Activated CD8-positive, alpha-beta memory T cell treated with anti-CD3 and anti-CD28 coated beads for 36 hours (primary cell): ENCODE measurements around the gene ATP8B2. TPM values are rescaled to one million over a fixed set of nuclear protein-coding genes. Genes with fewer than 3 reads are reported as not detected.
"Not testable (repeated sequence)": the region's sequence is repeated elsewhere in the genome, so short reads cannot be mapped to it uniquely, and the experiment has no call there.

Experiments
- CTCF ChIA-PET: fragments of 350-600 bp; sonication (Branson Sonifier 250); formaldehyde crosslinking; loops from one replicate; lab custom pipeline; 2021; ENCODE audit warnings: antibody characterized with exemption; lab: Charles Lee
- POLR2A ChIA-PET: fragments of 350-600 bp; sonication (Branson Sonifier 250); formaldehyde crosslinking; loops from one replicate; lab custom pipeline; 2021; ENCODE audit warnings: antibody characterized with exemption; lab: Charles Lee
- total RNA-seq, 2 experiments: library from RNA; stranded (reverse); gene quantifications; one replicate each; pipeline ENCODE4 v1.2.3, GENCODE V29; 2021

The ATP8B2 gene, protein sequence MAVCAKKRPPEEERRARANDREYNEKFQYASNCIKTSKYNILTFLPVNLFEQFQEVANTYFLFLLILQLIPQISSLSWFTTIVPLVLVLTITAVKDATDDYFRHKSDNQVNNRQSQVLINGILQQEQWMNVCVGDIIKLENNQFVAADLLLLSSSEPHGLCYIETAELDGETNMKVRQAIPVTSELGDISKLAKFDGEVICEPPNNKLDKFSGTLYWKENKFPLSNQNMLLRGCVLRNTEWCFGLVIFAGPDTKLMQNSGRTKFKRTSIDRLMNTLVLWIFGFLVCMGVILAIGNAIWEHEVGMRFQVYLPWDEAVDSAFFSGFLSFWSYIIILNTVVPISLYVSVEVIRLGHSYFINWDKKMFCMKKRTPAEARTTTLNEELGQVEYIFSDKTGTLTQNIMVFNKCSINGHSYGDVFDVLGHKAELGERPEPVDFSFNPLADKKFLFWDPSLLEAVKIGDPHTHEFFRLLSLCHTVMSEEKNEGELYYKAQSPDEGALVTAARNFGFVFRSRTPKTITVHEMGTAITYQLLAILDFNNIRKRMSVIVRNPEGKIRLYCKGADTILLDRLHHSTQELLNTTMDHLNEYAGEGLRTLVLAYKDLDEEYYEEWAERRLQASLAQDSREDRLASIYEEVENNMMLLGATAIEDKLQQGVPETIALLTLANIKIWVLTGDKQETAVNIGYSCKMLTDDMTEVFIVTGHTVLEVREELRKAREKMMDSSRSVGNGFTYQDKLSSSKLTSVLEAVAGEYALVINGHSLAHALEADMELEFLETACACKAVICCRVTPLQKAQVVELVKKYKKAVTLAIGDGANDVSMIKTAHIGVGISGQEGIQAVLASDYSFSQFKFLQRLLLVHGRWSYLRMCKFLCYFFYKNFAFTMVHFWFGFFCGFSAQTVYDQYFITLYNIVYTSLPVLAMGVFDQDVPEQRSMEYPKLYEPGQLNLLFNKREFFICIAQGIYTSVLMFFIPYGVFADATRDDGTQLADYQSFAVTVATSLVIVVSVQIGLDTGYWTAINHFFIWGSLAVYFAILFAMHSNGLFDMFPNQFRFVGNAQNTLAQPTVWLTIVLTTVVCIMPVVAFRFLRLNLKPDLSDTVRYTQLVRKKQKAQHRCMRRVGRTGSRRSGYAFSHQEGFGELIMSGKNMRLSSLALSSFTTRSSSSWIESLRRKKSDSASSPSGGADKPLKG
- total RNA-seq: 10 to 100 TPM; 73.1 to 74.9 TPM

DNA sequence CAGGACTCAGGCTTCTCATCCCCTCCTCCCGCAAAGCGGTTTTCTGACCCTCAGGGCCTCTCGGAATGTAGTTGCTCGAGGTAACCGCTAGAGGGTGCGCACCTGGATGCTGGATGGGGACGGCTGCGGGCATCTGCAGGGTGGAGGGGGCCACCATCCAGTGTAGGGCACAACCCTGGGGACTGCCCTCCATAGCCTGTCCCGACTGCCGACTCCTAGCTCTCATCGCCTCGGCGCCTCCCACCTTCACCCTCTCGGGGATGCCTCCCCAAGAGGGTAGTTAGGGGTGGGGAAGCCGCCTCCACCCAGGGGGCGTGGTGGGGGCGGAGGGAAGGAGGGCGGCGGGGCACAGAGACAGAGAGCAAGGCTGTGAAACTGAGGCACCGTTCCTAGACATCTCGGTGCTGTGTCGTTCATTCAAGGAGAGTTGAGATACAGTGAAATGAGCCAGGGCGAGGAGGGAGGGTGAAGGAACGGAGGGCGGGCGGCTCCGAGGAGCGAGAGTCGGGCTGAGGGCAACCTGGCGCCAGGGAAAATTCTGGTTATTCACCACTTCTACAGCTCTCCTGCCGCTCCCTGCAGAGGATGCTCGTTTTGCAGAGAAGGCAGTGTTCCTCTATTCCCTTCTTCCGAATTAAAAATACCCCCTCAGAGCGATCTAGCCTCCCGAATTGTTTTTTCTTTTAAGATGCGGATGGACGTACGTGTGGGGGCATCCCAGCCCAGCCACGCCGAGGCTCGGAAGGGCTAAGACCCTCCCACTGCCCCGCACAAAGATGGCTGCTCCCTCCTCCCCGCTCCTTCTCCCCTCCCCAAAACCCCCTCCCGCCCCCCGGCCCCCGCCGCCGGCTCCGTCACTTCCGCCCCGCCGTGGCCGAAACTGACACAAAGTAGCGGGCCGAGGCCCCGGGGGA lies at the start of gene ATP8B2:
Gene ATP8B2 (plus strand): TSS at position 857 of the 914 bp plus-strand sequence. CDS start 2,617 bp downstream, outside the sequence.
- ChIA-PET CTCF (interaction anchor here (1.0 to 6.5 kb wide), 11 partner anchors 10 to 154 kb away, joined by 3 to 80 read pairs (median 4); no protein-coding TSS in a partner anchor), POLR2A (interaction anchor here (0.6 to 2.5 kb wide), 5 partner anchors 10 to 113 kb away, joined by 3 to 14 read pairs (median 4); no protein-coding TSS in a partner anchor)

DNA sequence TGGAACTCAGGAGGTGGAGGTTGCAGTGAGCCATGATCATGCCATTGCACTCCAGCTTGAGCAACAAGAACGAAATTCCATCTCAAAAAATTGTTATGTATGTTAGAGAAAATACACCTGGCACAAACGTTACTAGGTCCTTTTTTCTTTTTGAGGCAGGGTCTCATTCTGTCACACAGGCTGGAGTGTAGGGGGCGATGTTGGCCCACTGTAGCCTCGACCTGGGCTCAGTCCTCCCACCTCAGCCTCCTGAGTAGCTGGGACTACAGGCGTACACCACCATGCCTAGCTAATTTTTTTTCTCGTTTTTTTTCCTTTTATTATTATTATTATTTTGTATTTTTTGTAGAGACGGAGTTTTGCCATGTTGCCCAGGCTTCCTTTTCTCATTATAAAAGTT lies 48.5 kb upstream of the ATP8B2 start:
- CTCF ChIA-PET: interaction anchor here (0.7 to 1.3 kb wide), 7 partner anchors 27 to 127 kb away, joined by 3 to 6 read pairs (median 3); no protein-coding TSS in a partner anchor
- POLR2A ChIA-PET: no interaction called here

DNA sequence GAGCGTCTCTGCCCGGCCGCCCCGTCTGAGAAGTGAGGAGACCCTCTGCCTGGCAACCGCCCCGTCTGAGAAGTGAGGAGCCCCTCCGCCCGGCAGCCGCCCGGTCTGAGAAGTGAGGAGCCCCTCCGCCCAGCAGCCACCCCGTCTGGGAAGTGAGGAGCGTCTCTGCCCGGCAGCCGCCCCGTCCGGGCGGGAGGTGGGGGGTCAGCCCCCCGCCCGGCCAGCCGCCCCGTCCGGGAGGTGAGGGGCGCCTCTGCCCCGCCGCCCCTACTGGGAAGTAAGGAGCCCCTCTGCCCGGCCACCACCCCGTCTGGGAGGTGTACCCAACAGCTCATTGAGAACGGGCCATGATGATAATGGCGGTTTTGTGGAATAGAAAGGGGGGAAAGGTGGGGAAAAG lies 37.7 kb upstream of the ATP8B2 start:
- POLR2A ChIA-PET, CTCF ChIA-PET: not testable (repeated sequence)

DNA sequence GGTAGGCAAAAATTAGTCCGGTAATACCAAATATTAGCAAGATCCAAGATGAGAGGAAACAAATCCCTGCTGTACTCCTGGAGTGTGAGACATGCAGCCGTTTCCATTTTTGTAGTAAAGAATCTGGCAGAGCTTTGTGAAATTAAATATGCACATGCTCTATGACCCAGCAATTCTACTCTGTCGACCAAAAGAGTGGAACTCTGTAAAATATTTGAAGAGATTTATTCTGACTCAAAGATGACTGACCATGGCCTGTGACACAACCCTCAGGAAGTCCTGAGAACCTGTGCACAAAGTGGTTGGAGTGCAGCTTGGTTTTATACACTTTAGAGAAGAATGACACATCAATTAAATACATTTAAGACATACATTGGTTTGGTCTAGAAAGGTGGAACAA lies 36.7 kb upstream of the ATP8B2 start:
- CTCF ChIA-PET: interaction anchor here (1.0 kb wide), 1 partner anchor 34 kb away, joined by 3 read pairs; no protein-coding TSS in a partner anchor
- POLR2A ChIA-PET: no interaction called here

DNA sequence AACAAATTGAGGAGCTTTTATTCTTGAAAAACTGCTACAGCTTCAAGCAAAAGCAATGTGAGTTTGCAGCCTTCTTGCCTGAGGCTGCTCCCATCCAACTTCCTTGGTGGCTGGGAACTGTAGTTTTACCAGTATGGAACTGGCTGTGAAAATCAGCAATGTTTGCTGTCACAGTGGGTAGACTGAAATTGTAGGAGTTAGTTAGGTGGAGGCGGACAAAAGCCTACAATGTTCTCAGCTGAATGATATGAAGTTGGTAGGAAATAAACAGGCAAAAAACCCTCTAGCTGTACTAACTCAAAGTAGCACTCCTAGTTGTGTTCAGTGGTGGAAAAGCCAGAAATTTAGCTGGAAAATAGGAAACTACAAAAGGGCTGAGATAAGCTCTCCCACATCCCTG lies 34.4 kb upstream of the ATP8B2 start:
- CTCF ChIA-PET: interaction anchor here (1.0 kb wide), 1 partner anchor 44 kb away, joined by 3 read pairs; no protein-coding TSS in a partner anchor
- POLR2A ChIA-PET: no interaction called here

DNA sequence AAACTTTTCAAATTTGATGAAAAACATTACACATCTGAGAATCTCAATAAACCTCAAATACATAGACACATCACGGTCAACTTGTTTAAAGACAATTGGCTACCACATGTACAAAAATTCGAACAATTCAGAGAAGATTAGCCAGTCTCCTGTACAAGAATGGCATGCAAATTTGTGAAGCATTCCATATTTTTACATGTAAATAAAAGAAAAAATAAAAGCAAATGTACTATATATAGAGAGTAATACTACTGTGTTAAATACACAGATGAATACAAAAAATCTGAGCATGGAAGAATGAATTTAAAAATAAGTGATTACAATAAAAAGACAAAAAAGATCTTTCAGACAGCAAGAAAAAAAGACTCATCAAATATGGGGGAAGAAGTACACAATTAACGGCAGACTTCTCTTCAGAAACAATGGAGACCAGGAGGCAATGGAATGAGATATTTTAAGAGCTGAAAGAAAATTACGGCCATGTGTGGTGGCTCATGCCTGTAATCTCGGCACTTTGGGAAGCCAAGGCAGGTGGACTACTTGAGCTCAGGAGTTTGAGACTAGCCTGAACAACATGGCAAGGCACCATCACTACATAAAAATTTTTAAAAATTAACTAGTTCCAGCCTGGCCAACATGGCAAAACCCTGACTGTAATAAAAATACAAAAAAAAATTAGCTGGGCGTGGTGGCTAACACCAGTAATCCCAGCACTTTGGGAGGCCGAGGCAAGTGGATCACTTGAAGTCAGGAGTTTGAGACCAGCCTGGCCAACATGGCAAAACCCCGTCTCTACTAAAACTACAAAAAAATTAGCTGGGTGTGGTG lies 29.7 kb upstream of the ATP8B2 start:
- ChIA-PET CTCF (interaction anchor here (1.4 kb wide), 1 partner anchor 39 kb away, joined by 3 read pairs; no protein-coding TSS in a partner anchor), POLR2A (no interaction called here)

DNA sequence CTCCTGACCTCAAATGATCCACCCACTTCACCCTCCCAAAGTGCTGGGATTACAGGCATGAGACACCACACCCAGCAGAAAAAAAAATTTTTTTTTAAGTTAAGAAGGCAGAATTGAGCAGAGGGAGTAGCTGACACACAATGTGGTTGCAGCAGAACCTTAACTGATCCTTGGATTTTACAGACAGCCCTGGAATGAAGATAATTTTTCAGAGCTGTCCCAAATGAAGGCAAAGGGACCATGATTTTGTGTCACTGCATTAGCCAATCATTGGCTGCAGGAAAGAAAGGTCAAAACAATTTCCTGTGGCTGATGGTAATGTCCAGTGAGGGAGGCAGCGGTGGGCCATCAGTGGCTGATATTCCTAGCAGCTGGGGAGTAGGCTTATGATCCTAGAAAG lies 23.7 kb upstream of the ATP8B2 start:
- ChIA-PET POLR2A (no interaction called here), CTCF (interaction anchor here (0.7 to 1.2 kb wide), 2 partner anchors 22 to 183 kb away, joined by 3 to 4 read pairs; no protein-coding TSS in a partner anchor)

DNA sequence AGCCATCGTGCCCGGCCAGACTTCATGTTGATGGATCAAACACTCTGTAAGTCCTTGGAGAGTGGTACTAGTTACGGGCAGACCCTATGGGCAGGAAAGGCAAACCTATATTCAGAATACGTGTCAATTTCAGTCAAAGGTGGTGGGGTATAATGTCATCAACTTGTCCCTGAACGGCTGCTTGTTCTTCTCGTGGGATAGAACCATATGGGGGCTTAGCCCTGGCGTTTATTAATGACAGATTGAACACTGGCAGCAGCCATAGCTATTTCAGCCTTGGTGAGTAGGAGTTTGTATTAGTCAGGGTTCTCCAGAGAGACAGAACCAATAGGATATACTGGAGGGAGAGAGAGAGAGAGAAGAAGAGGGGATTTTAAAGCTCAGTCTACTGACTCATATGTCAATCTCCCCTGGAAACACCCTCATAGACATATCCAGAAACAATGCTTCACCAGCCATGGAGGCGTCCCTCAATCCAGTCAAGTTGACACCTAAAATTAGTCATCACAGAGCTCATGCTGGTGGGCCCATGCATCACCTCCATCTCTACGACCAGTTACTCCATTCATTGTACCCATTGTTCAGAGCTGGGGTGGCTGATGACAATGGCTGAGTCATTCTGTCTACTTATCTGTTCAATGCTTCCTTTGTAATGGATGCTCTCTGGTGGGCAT lies 20.5 kb upstream of the ATP8B2 start:
- ChIA-PET CTCF (interaction anchor here (0.9 to 2.8 kb wide), 5 partner anchors 21 to 47 kb away, joined by 3 to 25 read pairs (median 5); partner anchors contain the start of gene ATP8B2), POLR2A (interaction anchor here (0.7 to 1.8 kb wide), 4 partner anchors 20 to 113 kb away, joined by 3 to 14 read pairs (median 3); partner anchors contain the start of gene ATP8B2)

DNA sequence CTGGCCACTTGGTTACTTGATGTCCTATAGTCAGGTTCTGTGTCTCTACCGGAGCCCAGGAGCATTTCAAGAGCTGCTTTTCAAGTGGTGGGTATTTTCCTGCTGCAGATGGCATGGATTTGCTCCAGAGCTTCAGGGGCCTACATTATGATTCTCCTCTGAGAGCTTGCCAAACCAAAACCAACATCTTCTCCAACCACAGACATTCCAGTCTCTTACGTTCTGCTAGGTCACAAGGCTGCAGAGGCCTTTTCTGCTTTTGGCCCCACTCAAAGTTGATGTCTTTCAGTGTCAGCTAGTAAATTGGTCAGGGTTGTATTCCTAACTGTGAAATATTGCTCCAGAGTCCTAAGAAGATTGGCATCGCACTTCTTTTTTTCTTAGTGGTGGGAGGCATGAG lies 19.2 kb upstream of the ATP8B2 start:
- POLR2A ChIA-PET: interaction anchor here (1.8 kb wide), 1 partner anchor 19 kb away, joined by 14 read pairs; the partner anchor contains the start of gene ATP8B2
- CTCF ChIA-PET: interaction anchor here (0.5 to 2.8 kb wide), 4 partner anchors 19 to 611 kb away, joined by 3 to 25 read pairs (median 6); partner anchors contain the start of gene ATP8B2

DNA sequence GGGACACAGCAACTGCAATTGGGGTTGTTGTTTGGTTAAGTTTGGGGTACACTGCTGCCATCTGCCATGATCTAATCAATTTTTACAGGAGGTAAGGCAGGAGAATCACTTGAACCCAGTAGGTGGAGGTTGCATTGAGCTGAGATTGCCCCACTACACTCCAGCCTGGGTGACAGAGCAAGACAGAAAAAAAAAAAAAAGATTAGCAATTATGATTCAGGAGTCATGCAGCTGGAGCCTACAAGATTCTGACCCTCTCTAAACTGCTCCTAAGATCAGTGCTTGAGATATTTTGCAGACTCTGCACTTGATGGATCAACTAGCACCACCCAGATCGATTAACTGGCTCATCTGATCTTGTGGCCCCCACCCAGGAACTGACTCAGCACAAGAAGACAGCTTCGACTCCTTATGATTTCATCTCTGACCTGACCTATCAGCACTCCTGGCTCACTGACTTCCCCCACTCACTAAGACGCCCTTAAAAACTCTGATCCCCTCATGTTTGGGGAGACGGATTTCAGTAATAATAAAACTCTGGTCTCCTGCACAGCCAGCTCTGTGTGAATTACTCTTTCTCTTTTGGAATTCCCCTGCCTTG lies 17.6 kb upstream of the ATP8B2 start:
- CTCF ChIA-PET: not testable (repeated sequence)
- POLR2A ChIA-PET: interaction anchor here (0.7 kb wide), 1 partner anchor 102 kb away, joined by 4 read pairs; no protein-coding TSS in a partner anchor

DNA sequence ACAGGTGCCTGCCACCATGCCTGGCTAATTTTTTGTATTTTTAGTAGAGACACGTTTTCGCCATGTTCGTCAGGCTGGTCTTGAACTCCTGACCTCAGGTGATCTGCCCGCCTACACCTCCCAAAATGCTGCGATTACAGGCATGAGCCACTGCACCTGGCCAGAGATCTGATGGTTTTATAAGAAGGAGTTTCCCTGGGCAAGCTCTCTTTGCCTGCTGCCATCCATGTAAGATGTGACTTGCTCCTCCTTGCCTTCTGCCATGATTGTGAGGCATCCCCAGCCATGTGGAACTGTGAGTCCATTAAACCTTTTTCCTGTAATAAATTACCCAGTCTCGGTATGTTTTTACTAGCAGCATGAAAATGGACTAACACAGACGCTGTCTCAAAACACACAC lies 16.2 kb upstream of the ATP8B2 start:
- POLR2A ChIA-PET: not testable (repeated sequence)
- CTCF ChIA-PET: interaction anchor here (1.7 kb wide), 1 partner anchor 16 kb away, joined by 4 read pairs; no protein-coding TSS in a partner anchor

DNA sequence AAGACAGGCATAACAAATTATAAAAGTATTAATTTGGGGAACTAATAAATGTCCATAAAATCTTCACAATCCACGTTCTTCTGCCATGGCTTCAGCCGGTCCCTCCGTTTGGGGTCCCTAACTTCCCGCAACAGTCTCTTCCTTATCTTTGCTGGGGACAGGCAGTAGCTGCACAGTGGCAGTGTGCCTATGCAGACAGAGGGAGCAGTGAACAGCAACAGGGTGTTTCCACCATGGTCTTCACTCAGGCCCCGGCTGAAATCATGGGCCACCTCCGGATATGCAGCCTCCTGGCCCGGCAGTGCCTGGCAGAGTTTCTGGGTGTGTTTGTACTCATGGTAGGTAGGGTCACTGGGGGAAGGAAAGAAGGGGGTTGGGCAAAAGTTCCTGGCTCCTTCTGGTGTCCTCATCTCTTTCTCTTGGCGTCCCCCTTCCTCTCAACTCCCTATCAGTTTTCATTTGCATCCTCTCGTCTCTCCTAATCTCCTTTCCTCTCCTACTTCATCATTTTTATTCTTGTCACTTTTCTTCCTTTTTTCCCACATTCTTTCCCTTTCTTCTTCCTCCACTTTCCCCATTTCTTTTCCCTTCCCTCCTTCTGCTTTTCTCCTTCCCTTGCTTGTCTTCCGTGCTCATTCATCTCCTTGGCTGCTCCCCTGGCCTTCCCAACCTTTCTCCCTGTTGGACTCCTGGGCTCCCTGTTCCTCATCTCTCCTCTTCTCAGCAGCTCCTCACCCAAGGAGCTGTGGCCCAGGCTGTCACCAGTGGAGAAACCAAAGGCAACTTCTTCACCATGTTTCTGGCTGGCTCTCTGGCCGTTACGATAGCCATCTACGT lies 12.9 kb upstream of the ATP8B2 start:
- POLR2A ChIA-PET, CTCF ChIA-PET: not testable (repeated sequence)

DNA sequence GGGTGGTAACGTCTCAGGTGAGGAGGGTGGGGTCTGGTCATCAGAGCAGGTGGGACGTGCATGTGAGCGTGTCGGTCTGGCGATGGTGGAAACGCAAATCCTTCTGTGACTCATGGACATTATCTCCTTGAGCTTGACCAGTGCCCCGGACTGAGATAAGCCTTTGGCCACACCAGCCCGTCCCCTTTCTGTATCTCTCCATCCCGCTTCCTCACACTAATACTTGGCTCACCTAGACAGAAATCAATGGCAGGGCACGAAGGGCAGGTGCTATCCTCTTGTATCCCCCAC lies 12.3 kb upstream of the ATP8B2 start:
- POLR2A ChIA-PET: no interaction called here
- CTCF ChIA-PET: no interaction called here

DNA sequence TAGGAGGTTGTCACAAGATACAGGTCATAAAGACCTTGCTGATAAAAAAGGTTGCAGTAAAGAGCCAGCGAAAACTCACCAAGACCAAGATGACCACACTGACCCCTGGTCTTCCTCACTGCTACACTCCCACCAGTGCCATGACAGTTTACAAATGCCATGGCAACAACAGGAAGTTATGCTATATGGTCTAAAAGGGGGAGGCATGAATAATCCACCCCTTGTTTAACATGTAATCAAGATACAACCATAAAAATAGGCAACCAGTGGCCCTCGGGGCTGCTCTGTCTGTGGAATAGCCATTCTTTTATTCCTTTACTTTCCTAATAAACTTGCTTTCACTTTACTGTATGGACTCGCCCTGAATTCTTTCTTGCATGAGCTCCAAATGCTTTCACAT lies 11.1 kb upstream of the ATP8B2 start:
- CTCF ChIA-PET: not testable (repeated sequence)
- POLR2A ChIA-PET: interaction anchor here (0.7 to 1.0 kb wide), 2 partner anchors 13 to 14 kb away, joined by 3 to 4 read pairs; no protein-coding TSS in a partner anchor

DNA sequence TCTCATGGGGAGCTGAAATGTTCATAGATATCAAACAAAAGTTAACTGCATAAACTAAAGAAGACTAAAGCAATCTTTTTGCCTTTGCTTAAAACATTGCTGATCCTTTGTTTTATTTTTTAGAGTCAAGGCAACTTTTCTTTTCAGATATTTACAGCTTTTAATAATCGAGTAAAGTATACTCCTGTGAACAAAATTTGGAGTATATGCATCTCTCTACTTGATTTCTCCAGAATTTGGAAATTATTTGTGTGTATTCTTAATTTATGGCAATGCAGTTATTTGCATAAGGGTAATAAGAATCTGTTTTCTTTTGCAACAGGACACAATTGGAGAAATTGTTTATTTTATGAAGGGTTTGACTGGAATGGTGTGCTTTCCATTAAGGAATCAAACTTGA lies 8.6 kb upstream of the ATP8B2 start:
- ChIA-PET CTCF (interaction anchor here (0.8 to 1.2 kb wide), 2 partner anchors 9 to 146 kb away, joined by 4 read pairs; no protein-coding TSS in a partner anchor), POLR2A (no interaction called here)
